ENCODE results near the gene UBR3.

- TF ChIP-seq FOXM1 (IDR thresholded peaks at IDR 0.05; ENCODE audit: borderline replicate concordance, low read depth) (no peak), CEBPB (IDR thresholded peaks at IDR 0.05) (no peak), EP300 (IDR thresholded peaks at IDR 0.05; ENCODE audit: borderline replicate concordance) (no peak), TAF1 (IDR thresholded peaks at IDR 0.05; ENCODE audit: low read depth) (no peak), TCF12 (IDR thresholded peaks at IDR 0.05; ENCODE audit: low read depth) (no peak)
- TF ChIP-seq, protein P1, sequence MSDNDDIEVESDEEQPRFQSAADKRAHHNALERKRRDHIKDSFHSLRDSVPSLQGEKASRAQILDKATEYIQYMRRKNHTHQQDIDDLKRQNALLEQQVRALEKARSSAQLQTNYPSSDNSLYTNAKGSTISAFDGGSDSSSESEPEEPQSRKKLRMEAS (IDR thresholded peaks at IDR 0.05), result no peak
Observed at GRCh38 chr2:169945515-169945914, 118.3 kb downstream of the UBR3 start.
